ENCODE measurements around the gene GNAI3. TPM values are rescaled to one million over a fixed set of nuclear protein-coding genes. Genes with fewer than 3 reads are reported as not detected.
A peak's percentile ranks its signal among the peaks of the same experiment; 100 is the strongest.

The GNAI3 gene
- total RNA-seq, 1 experiment from 2014 or later, result 10.0 TPM

DNA sequence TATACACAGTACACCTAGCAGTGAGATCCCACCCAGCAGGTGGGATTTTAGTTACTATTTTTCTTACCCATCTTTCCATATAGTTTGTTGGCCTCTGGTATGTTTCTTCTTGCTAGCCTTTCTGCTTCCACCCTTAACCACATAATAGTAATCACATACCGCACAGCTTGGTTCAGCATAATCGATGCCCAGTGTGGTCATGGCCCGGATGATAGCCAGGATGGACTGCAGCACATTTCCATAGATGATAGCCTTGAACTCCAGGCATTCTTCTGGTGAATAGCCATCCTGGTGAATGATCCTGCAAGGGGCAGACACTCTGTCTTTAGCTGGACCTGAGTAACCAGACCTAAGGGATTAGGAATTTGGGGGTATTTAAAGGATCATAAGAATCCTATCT, 61.5 kb downstream of the GNAI3 start:
- H3K4me2 ChIP-seq, result no peak overlapping the region
- intact Hi-C loops (cut with micrococcal nuclease; ENCODE audit: unreplicated experiment), result no loop called here
- no peaks in the 10 kb centered on the region for H3K27me3 ChIP-seq (ENCODE audit: insufficient read depth, low read depth)
- no peak overlapping the region for H2AFZ ChIP-seq
- no peaks in the 10 kb centered on the region for H4K20me1 ChIP-seq (ENCODE audit: insufficient read depth)
- no TSS peak for BruUV-seq (replicated peaks)
- no peak for DNase-seq
- H3K9me3 ChIP-seq (ENCODE audit: insufficient read depth, low read depth), result no peaks in the 10 kb centered on the region
- no peaks in the 10 kb centered on the region for H3K36me3 ChIP-seq (ENCODE audit: low read depth)
- peaks cover 7% of the 10 kb centered on the region for H3K4me1 ChIP-seq (replicated peaks; ENCODE audit: insufficient read depth)
- TF ChIP-seq, protein P1, sequence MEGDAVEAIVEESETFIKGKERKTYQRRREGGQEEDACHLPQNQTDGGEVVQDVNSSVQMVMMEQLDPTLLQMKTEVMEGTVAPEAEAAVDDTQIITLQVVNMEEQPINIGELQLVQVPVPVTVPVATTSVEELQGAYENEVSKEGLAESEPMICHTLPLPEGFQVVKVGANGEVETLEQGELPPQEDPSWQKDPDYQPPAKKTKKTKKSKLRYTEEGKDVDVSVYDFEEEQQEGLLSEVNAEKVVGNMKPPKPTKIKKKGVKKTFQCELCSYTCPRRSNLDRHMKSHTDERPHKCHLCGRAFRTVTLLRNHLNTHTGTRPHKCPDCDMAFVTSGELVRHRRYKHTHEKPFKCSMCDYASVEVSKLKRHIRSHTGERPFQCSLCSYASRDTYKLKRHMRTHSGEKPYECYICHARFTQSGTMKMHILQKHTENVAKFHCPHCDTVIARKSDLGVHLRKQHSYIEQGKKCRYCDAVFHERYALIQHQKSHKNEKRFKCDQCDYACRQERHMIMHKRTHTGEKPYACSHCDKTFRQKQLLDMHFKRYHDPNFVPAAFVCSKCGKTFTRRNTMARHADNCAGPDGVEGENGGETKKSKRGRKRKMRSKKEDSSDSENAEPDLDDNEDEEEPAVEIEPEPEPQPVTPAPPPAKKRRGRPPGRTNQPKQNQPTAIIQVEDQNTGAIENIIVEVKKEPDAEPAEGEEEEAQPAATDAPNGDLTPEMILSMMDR (conservative IDR thresholded peaks at IDR 0.05), result no peak
- no peak for TF ChIP-seq EZH2 (IDR thresholded peaks at IDR 0.05; ENCODE audit: low read depth)
- peaks cover 14% of the 10 kb centered on the region; the same call in 1 of the 2 replicates for H3F3A ChIP-seq (ENCODE audit: insufficient read depth, low read depth)
- ChIA-PET POLR2A (ENCODE audit: unreplicated experiment) (no interaction called here), CTCF (no interaction called here)
- H3K79me2 ChIP-seq (ENCODE audit: low read depth), result no peaks in the 10 kb centered on the region
- no peaks in the 10 kb centered on the region for H3K9me2 ChIP-seq (ENCODE audit: insufficient read depth)
- peak overlapping the region; percentile 41 for H3K27ac ChIP-seq
- no peak overlapping the region for H3K4me3 ChIP-seq

DNA sequence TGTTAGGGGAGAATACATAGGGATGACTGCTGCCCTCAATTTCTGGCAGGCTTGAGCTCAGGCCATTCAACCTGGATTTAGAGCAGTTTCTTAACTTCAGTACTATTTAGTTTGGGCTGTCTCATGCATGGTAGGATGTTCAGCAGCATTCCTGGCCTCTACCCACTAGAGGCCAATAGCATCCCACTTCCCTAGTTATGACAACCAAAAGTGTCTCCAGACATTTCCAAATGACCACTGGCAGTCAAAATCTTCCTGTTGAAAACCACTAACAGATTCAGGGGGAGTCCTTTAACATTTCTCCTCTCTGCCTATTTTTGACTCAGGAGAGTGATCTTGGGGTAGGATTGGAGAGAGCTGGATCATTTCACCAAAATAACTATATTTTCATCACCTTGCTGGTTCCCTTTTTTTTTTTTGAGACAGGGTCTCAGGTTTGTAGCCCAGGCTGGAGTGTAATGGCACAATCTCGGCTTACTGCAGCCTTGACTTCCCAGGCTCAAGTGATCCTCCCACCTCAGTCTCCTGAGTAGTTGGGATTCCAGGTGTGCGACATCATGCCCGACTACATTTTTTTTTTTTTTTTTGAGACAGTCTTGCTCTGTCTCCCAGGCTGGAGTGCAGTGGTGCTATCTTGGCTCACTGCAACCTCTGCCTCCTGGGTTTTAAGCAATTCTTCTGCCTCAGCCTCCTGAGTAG, 62.3 kb downstream of the GNAI3 start:
- H3K4me3 ChIP-seq, result no peak overlapping the region
- TF ChIP-seq EZH2 (IDR thresholded peaks at IDR 0.05; ENCODE audit: low read depth), result no peak
- TF ChIP-seq, protein P1 (conservative IDR thresholded peaks at IDR 0.05), result no peak
- H3K4me1 ChIP-seq (replicated peaks; ENCODE audit: insufficient read depth), result peaks cover 7% of the 10 kb centered on the region
- H3K9me2 ChIP-seq (ENCODE audit: insufficient read depth), result no peaks in the 10 kb centered on the region
- intact Hi-C loops (cut with micrococcal nuclease; ENCODE audit: unreplicated experiment), result no loop called here
- no peaks in the 10 kb centered on the region for H3K9me3 ChIP-seq (ENCODE audit: insufficient read depth, low read depth)
- no peak overlapping the region for H2AFZ ChIP-seq
- H3K4me2 ChIP-seq, result peak overlapping the region; percentile 42
- H3K79me2 ChIP-seq (ENCODE audit: low read depth), result no peaks in the 10 kb centered on the region
- no peaks in the 10 kb centered on the region for H4K20me1 ChIP-seq (ENCODE audit: insufficient read depth)
- H3K36me3 ChIP-seq (ENCODE audit: low read depth), result no peaks in the 10 kb centered on the region
- BruUV-seq (replicated peaks), result no TSS peak
- ChIA-PET POLR2A (ENCODE audit: unreplicated experiment) (no interaction called here), CTCF (no interaction called here)
- no peaks in the 10 kb centered on the region for H3K27me3 ChIP-seq (ENCODE audit: insufficient read depth, low read depth)
- H3F3A ChIP-seq (ENCODE audit: insufficient read depth, low read depth), result peaks cover 14% of the 10 kb centered on the region; the same call in 1 of the 2 replicates
- DNase-seq, result peak; percentile 32 to 62
- H3K27ac ChIP-seq, result peak overlapping the region; percentile 41

DNA sequence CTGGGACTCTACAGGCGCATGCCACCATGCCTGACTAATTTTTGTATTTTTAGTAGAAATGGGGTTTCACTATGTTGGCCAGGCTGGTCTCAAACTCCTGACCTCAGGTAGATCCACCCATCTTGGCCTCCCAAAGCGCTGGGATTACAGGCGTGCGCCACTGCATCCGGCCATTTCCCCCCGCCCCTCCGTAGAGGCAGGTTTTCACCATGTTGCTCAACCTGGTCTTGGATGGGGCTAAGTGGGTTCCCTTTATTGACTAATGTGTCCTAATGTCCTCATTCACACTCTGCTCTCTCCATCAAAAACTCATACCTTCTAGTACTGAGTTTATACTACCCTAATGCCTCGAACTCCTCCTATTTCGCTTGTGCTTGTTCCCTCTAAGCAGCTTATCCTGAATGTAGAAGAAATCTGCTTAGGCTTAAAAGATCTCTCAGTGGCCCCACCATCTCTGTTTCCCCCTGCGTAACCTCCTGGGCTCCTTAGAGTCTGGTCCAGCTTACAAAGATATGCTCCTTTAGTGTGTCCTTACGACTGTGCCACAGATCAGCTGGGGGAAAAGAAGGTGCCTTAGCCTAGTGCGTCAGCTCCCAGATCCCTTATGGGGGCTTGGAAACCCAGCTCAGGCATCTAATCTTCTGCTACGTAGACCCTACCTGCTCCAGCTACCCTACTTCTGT, 63.0 kb downstream of the GNAI3 start:
- H3K9me2 ChIP-seq (ENCODE audit: insufficient read depth), result no peaks in the 10 kb centered on the region

More for the DNA sequence above, 63.0 kb downstream of the GNAI3 start:
- Histone ChIP-seq H3K9me3 (ENCODE audit: insufficient read depth, low read depth) (no peaks in the 10 kb centered on the region), H3K4me1 (replicated peaks; ENCODE audit: insufficient read depth) (peaks cover 9% of the 10 kb centered on the region), H3K79me2 (ENCODE audit: low read depth) (no peaks in the 10 kb centered on the region), H3K36me3 (ENCODE audit: low read depth) (no peaks in the 10 kb centered on the region), H3K27ac (no peak overlapping the region), H4K20me1 (ENCODE audit: insufficient read depth) (no peaks in the 10 kb centered on the region), H2AFZ (no peak overlapping the region), H3K4me3 (no peak overlapping the region), H3K27me3 (ENCODE audit: insufficient read depth, low read depth) (no peaks in the 10 kb centered on the region), H3F3A (ENCODE audit: insufficient read depth, low read depth) (peaks cover 17% of the 10 kb centered on the region; the same call in 1 of the 2 replicates), H3K4me2 (no peak overlapping the region)
- POLR2A ChIA-PET (ENCODE audit: unreplicated experiment), result no interaction called here
- intact Hi-C loops (cut with micrococcal nuclease; ENCODE audit: unreplicated experiment), result no loop called here
- CTCF ChIA-PET, result no interaction called here
- no peak for DNase-seq
- BruUV-seq (replicated peaks), result no TSS peak
- TF ChIP-seq EZH2 (IDR thresholded peaks at IDR 0.05; ENCODE audit: low read depth), result no peak
- TF ChIP-seq, protein P1 (conservative IDR thresholded peaks at IDR 0.05), result no peak

Measured in PC-9 (cell line).